Peyer's patch (tissue), 4 donors: Measurements from ENCODE around the gene CDH4.

ENCODE experiments used
- CTCF ChIP-seq, 6 experiments: fragments of 450-650 bp in 4 of 6; fragments of 200-600 bp in 2 of 6; sonication (generic) in 1 of 6; IDR thresholded peaks; one replicate each; pipeline ENCODE4 v1.5.1; 2017 to 2019; ENCODE audit warnings: antibody characterized with exemption in 6 of 6, mild to moderate bottlenecking in 3 of 6, moderate library complexity in 1 of 6
- POLR2A ChIP-seq, 2 donors: fragments of 450-650 bp; IDR thresholded peaks; one replicate each; pipeline ENCODE4 v1.5.1; 2017; ENCODE audit warnings: antibody characterized with exemption in 2 of 2, mild to moderate bottlenecking in 2 of 2, moderate library complexity in 2 of 2

DNA sequence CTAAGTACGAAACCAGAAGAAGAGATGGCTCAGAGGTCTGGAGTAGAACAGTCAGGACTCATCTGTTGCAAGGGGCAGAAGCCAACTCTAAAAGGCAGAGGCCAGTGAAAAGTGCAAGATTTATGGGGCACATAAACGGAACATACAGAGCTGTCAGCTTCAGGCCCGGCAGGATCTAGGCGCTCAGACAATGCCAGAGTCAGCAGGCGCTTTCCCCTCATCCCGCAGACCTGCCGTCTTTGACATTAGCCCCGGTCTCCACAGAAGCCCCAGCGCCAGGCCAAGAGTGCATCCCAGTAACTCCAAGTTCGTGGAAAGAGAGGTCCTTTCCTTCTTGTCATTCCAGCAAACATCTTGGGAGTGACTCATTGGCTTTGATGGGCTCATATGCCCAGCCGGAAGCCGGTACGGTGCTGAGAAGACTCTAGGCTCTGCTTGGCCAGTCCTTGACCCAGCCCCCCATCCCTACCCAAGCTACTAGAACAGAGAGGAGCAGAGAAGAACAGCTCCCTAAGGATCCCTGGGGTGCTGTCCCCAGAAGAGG is 552.8 kb downstream of the CDH4 start:
- TF ChIP-seq CTCF (IDR thresholded peaks at IDR 0.05), result no peak
- TF ChIP-seq POLR2A (IDR thresholded peaks at IDR 0.05), result no peak
